Activated CD8-positive, alpha-beta T cell treated with anti-CD3 and anti-CD28 coated beads, Interleukin-2, amount 10 ng/mL, durations not matched to agents 7 days and 5 days (primary cell): ENCODE measurements around the gene TMEM40. TPM values are rescaled to one million over a fixed set of nuclear protein-coding genes. Genes with fewer than 3 reads are reported as not detected.

Source experiments
- ATAC-seq: fragments of 150-1000 bp; cut with Tn5 transposase; one replicate; pipeline ENCODE4 v1.10.0; 2021; ENCODE audit warnings: moderate library complexity
- CTCF ChIA-PET: fragments of 350-600 bp; sonication (Branson Sonifier 250); formaldehyde crosslinking; loops from one replicate; lab custom pipeline; 2021; ENCODE audit warnings: antibody characterized with exemption; lab: Charles Lee
- POLR2A ChIA-PET: fragments of 350-600 bp; sonication (Branson Sonifier 250); formaldehyde crosslinking; loops from one replicate; lab custom pipeline; 2021; ENCODE audit warnings: antibody characterized with exemption; lab: Charles Lee
- DNase-seq: peaks from one replicate; pipeline ENCODE4 v3.0.0-alpha.2; 2020
- H3K27ac Mint-ChIP-seq: one replicate; pipeline ENCODE4 v1.8.0; 2021; ENCODE audit warnings: mild to moderate bottlenecking, mixed read lengths
- H3K27me3 Mint-ChIP-seq: one replicate; pipeline ENCODE4 v1.8.0; 2021; ENCODE audit warnings: low read depth, mixed read lengths
- H3K36me3 Mint-ChIP-seq: one replicate; pipeline ENCODE4 v1.8.0; 2021; ENCODE audit warnings: low read depth, mixed read lengths
- H3K4me1 Mint-ChIP-seq: one replicate; pipeline ENCODE4 v1.8.0; 2021; ENCODE audit warnings: low read depth, mixed read lengths
- H3K4me3 Mint-ChIP-seq: one replicate; pipeline ENCODE4 v1.8.0; 2021; ENCODE audit warnings: mild to moderate bottlenecking, mixed read lengths
- H3K9me3 Mint-ChIP-seq: one replicate; pipeline ENCODE4 v1.8.0; 2022; ENCODE audit warnings: mixed read lengths; ENCODE audit not compliant: insufficient read depth
- total RNA-seq, 2 experiments: library from RNA; stranded (reverse); gene quantifications; one replicate each; pipeline ENCODE4 v1.2.3, GENCODE V29; 2021

TMEM40 gene
- total RNA-seq, result not detected

- Mint-ChIP-seq H3K4me1 (peaks cover 2% of the 10 kb centered on the region), H3K27ac (no peak within 1 kb of the TSS), H3K36me3 (no peaks in the 10 kb centered on the region), H3K27me3 (peaks cover 4% of the 10 kb centered on the region), H3K4me3 (no peak within 1 kb of the TSS), H3K9me3 (no peaks in the 10 kb centered on the region)
- ChIA-PET POLR2A (no interaction called here), CTCF (interaction anchor here (1.3 kb wide), 1 partner anchor 51 kb away, joined by 5 read pairs; no protein-coding TSS in a partner anchor)
- ATAC-seq (no peak), DNase-seq (no peak)
These were observed at the start of gene TMEM40 for GRCh38 chr3:12759097-12759679. Gene TMEM40, minus strand, starts transcription at chr3:12759259. Its CDS starts 9,427 bp downstream, at chr3:12749832.

- Mint-ChIP-seq H3K27me3 (peaks cover 11% of the 10 kb centered on the region), H3K27ac (peak overlapping the region; percentile 8), H3K36me3 (no peaks in the 10 kb centered on the region), H3K9me3 (no peaks in the 10 kb centered on the region), H3K4me3 (no peak overlapping the region), H3K4me1 (peaks cover 6% of the 10 kb centered on the region)
- CTCF ChIA-PET, result interaction anchor here (1.3 to 3.6 kb wide), 6 partner anchors 13 to 102 kb away, joined by 3 to 34 read pairs (median 6); partner anchors contain the start of gene RPL32
- DNase-seq (no peak), ATAC-seq (no peak)
- POLR2A ChIA-PET, result no interaction called here
These were observed 49.5 kb upstream of the TMEM40 start for GRCh38 chr3:12808587-12808986.

GRCh38 chr3:12807601-12808359 is 48.7 kb upstream of the TMEM40 start:
- Mint-ChIP-seq H3K27ac (no peak overlapping the region), H3K4me1 (peaks cover 6% of the 10 kb centered on the region), H3K27me3 (peaks cover 11% of the 10 kb centered on the region), H3K36me3 (no peaks in the 10 kb centered on the region), H3K9me3 (no peaks in the 10 kb centered on the region), H3K4me3 (no peak overlapping the region)
- ChIA-PET CTCF (interaction anchor here (1.4 to 3.6 kb wide), 5 partner anchors 14 to 101 kb away, joined by 4 to 34 read pairs (median 6); partner anchors contain the start of gene RPL32), POLR2A (no interaction called here)
- DNase-seq (no peak), ATAC-seq (no peak)

GRCh38 chr3:12807066-12807465 is 48.0 kb upstream of the TMEM40 start:
- ChIA-PET POLR2A (no interaction called here), CTCF (interaction anchor here (3.5 to 3.6 kb wide), 2 partner anchors 15 to 20 kb away, joined by 15 to 34 read pairs; no protein-coding TSS in a partner anchor)
- Mint-ChIP-seq H3K9me3 (no peaks in the 10 kb centered on the region), H3K4me1 (peaks cover 6% of the 10 kb centered on the region), H3K27ac (no peak overlapping the region), H3K27me3 (peaks cover 11% of the 10 kb centered on the region), H3K4me3 (no peak overlapping the region), H3K36me3 (no peaks in the 10 kb centered on the region)
- no peak for ATAC-seq
- DNase-seq, result no peak

GRCh38 chr3:12803371-12803770 is 44.3 kb upstream of the TMEM40 start:
- POLR2A ChIA-PET, result interaction anchor here (0.6 kb wide), 1 partner anchor 299 kb away, joined by 3 read pairs; no protein-coding TSS in a partner anchor

GRCh38 chr3:12799525-12800440 is 40.7 kb upstream of the TMEM40 start:
- ChIA-PET POLR2A (no interaction called here), CTCF (interaction anchor here (3.8 kb wide), 1 partner anchor 10 kb away, joined by 26 read pairs; no protein-coding TSS in a partner anchor)
- peaks cover 17% of the 10 kb centered on the region for H3K27me3 Mint-ChIP-seq
- ATAC-seq, result no peak
- no peak for DNase-seq
- H3K4me3 Mint-ChIP-seq, result no peak overlapping the region
- H3K36me3 Mint-ChIP-seq, result no peaks in the 10 kb centered on the region
- peaks cover 6% of the 10 kb centered on the region for H3K4me1 Mint-ChIP-seq
- no peak overlapping the region for H3K27ac Mint-ChIP-seq
- H3K9me3 Mint-ChIP-seq, result no peaks in the 10 kb centered on the region

More at GRCh38 chr3:12803371-12803770, 44.3 kb upstream of the TMEM40 start:
- no peaks in the 10 kb centered on the region for H3K27me3 Mint-ChIP-seq
- CTCF ChIA-PET, result no interaction called here
- no peaks in the 10 kb centered on the region for H3K36me3 Mint-ChIP-seq
- ATAC-seq, result no peak
- H3K27ac Mint-ChIP-seq, result no peak overlapping the region
- no peaks in the 10 kb centered on the region for H3K9me3 Mint-ChIP-seq
- H3K4me3 Mint-ChIP-seq, result no peak overlapping the region
- DNase-seq, result no peak
- H3K4me1 Mint-ChIP-seq, result no peaks in the 10 kb centered on the region

GRCh38 chr3:12798559-12799179 is 39.6 kb upstream of the TMEM40 start:
- Mint-ChIP-seq H3K4me1 (peaks cover 6% of the 10 kb centered on the region), H3K27ac (no peak overlapping the region), H3K36me3 (no peaks in the 10 kb centered on the region), H3K9me3 (no peaks in the 10 kb centered on the region), H3K27me3 (peaks cover 17% of the 10 kb centered on the region), H3K4me3 (no peak overlapping the region)
- no peak for DNase-seq
- CTCF ChIA-PET, result interaction anchor here (3.8 kb wide), 1 partner anchor 11 kb away, joined by 26 read pairs; no protein-coding TSS in a partner anchor
- ATAC-seq, result no peak
- POLR2A ChIA-PET, result no interaction called here

- Mint-ChIP-seq H3K4me1 (peaks cover 6% of the 10 kb centered on the region), H3K27me3 (peaks cover 17% of the 10 kb centered on the region), H3K4me3 (no peak overlapping the region), H3K27ac (no peak overlapping the region), H3K9me3 (no peaks in the 10 kb centered on the region), H3K36me3 (no peaks in the 10 kb centered on the region)
- ATAC-seq (no peak), DNase-seq (no peak)
- ChIA-PET CTCF (no interaction called here), POLR2A (no interaction called here)
These were observed 39.0 kb upstream of the TMEM40 start for GRCh38 chr3:12797892-12798558.

GRCh38 chr3:12797124-12797891 is 38.2 kb upstream of the TMEM40 start:
- no peaks in the 10 kb centered on the region for H3K9me3 Mint-ChIP-seq
- H3K4me1 Mint-ChIP-seq, result peaks cover 6% of the 10 kb centered on the region
- ChIA-PET CTCF (interaction anchor here (0.9 to 2.4 kb wide), 4 partner anchors 10 to 94 kb away, joined by 4 to 15 read pairs (median 5); partner anchors contain the start of gene RPL32), POLR2A (no interaction called here)
- no peak overlapping the region for H3K27ac Mint-ChIP-seq
- H3K36me3 Mint-ChIP-seq, result no peaks in the 10 kb centered on the region
- peaks cover 17% of the 10 kb centered on the region for H3K27me3 Mint-ChIP-seq
- H3K4me3 Mint-ChIP-seq, result no peak overlapping the region
- ATAC-seq (no peak), DNase-seq (no peak)
